ENCODE measurements around the gene PKMYT1.

DNA sequence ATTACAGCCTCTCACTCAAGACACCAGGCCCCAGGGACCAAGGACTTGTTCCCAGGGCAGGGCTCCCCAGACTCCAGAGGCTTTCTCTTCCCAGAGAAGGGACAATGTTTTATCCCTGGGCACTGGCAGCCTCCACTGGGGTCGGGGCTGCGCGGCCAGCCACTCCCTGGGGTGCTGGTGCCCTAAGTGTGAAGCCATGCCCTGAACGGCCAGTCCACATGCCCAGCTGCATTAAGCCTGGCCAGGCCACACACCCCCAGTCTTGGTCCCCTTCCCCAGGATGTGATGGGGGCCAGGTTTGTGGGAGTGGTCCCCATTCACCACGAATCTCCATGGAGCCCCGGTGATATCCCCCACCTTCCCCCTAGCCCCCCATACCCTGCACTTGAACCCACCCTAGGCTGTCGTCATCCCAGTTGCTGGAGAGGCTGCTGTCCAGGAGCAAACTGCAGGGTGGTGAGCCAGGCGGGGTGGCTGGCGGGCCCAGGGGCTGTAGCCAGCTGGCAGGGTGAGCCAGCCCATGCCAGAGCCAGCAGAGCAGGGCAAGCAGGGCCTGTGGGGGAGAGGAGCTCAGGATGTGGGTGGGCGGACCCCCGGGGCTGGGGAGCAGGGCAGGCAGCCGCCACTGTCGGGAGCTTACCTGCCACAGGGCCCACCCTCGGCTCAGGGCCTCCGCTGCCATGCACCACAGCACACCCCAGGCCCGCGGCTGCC, 6.5 kb downstream of the PKMYT1 start:
- TF ChIP-seq, protein P1, sequence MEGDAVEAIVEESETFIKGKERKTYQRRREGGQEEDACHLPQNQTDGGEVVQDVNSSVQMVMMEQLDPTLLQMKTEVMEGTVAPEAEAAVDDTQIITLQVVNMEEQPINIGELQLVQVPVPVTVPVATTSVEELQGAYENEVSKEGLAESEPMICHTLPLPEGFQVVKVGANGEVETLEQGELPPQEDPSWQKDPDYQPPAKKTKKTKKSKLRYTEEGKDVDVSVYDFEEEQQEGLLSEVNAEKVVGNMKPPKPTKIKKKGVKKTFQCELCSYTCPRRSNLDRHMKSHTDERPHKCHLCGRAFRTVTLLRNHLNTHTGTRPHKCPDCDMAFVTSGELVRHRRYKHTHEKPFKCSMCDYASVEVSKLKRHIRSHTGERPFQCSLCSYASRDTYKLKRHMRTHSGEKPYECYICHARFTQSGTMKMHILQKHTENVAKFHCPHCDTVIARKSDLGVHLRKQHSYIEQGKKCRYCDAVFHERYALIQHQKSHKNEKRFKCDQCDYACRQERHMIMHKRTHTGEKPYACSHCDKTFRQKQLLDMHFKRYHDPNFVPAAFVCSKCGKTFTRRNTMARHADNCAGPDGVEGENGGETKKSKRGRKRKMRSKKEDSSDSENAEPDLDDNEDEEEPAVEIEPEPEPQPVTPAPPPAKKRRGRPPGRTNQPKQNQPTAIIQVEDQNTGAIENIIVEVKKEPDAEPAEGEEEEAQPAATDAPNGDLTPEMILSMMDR (IDR thresholded peaks at IDR 0.05; ENCODE audit: low read depth, low read length), result no peak
- TF ChIP-seq POLR2A (IDR thresholded peaks at IDR 0.05; ENCODE audit: extremely low read depth, insufficient read length), result no peak
- TF ChIP-seq MYC (IDR thresholded peaks at IDR 0.05; ENCODE audit: low read depth, low read length), result no peak
- TF ChIP-seq, protein P2, sequence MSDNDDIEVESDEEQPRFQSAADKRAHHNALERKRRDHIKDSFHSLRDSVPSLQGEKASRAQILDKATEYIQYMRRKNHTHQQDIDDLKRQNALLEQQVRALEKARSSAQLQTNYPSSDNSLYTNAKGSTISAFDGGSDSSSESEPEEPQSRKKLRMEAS (IDR thresholded peaks at IDR 0.05; ENCODE audit: low read depth, low read length), result no peak
